ENCODE data around the gene FBXO36.

GRCh38 chr2:229884775-229885699, 37.3 kb upstream of the FBXO36 start:
- TF ChIP-seq CTCF (IDR thresholded peaks at IDR 0.05; ENCODE audit: borderline replicate concordance, extremely low read depth, low read length, poor library complexity, severe bottlenecking) = no peak
- TF ChIP-seq EZH2 (IDR thresholded peaks at IDR 0.05; ENCODE audit: borderline replicate concordance, low read depth, low read length, severe bottlenecking) = no peak

Data from DND-41 (cell line).